ENCODE data around the gene ILKAP. TPM values are rescaled to one million over a fixed set of nuclear protein-coding genes. Genes with fewer than 3 reads are reported as not detected.

The ILKAP gene
- polyA plus RNA-seq, 1 of the 3 experiments (the other 2 are of a cell fraction) = 49.2 TPM

GRCh38 chr2:238138331-238139195 is 64.9 kb downstream of the ILKAP start, which contains the start of gene KLHL30:
Gene KLHL30 (plus strand): TSS chr2:238138668. CDS start chr2:238140755, 2,087 bp downstream.
- Histone ChIP-seq H2AFZ (ENCODE audit: low read depth) (no peak within 1 kb of the TSS), H3K4me2 (no peak within 1 kb of the TSS), H3K79me2 (ENCODE audit: insufficient read depth) (no peaks in the 10 kb centered on the region), H3K9ac (no peak within 1 kb of the TSS), H3F3A (replicated peaks; ENCODE audit: insufficient read depth) (no peaks in the 10 kb centered on the region), H3K4me3 (ENCODE audit: low read depth in 2 of 2, low read length in 1 of 2) (no peak within 1 kb of the TSS), H3K4me1 (ENCODE audit: control insufficient read depth in 1 of 2, insufficient read depth in 2 of 2, low read depth in 1 of 2, low read length in 1 of 2) (peaks cover 5% of the 10 kb centered on the region in 2 experiments; a peak in 3 of 4 replicates), H3K27ac (ENCODE audit: low read depth in 2 of 2, low read length in 1 of 2) (no peak within 1 kb of the TSS), H3K27me3 (ENCODE audit: insufficient read depth) (no peaks in the 10 kb centered on the region), H4K20me1 (ENCODE audit: insufficient read depth) (no peaks in the 10 kb centered on the region), H3K9me3 (no peaks in the 10 kb centered on the region), H3K36me3 (replicated peaks in 1 of 2; ENCODE audit: control insufficient read depth in 1 of 2, insufficient read depth in 2 of 2, low read length in 1 of 2) (no peaks in the 10 kb centered on the region), H3K9me2 (no peaks in the 10 kb centered on the region)
- 44% methylated on average over 7 of the region's 22 CpGs for WGBS (ENCODE audit: low lambda C conversion rate)
- ChIA-PET POLR2A (interaction anchor here (1.5 kb wide), 1 partner anchor 77 kb away, joined by 3 read pairs; the partner anchor contains the start of gene SCLY), CTCF (interaction anchor here (1.0 to 1.4 kb wide), 2 partner anchors 9 to 280 kb away, joined by 3 read pairs; no protein-coding TSS in a partner anchor)
- DNase-seq = no peak
- TF ChIP-seq EZH2phosphoT487 (IDR thresholded peaks at IDR 0.05; ENCODE audit: borderline replicate concordance, low read depth) (no peak), RCOR1 (IDR thresholded peaks at IDR 0.05; ENCODE audit: low read length) (no peak)

DNA sequence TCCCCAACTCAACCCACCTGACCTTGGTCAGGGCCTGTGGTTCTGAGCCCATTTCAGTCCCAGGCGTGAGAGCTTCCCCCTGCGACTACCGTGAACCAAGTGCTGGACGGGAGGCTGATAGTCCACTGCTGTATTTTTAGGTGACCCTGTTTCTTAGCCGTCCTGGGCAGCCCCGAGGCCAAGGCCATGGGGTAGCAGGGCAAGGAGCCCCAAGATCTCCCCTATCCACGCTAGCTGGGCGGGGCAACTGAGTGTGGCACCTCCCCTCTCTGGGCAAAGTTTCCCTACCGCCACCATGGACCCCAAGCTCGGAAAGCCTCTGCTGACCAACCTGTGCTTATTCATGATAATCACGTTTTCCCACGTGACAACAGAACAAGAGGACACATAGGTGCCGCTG is 65.6 kb downstream of the ILKAP start:
- CTCF ChIA-PET = interaction anchor here (0.6 to 1.4 kb wide), 3 partner anchors 10 to 847 kb away, joined by 3 read pairs; no protein-coding TSS in a partner anchor
- H3F3A ChIP-seq (replicated peaks; ENCODE audit: insufficient read depth) = no peaks in the 10 kb centered on the region
- H3K9ac ChIP-seq = no peak overlapping the region
- H3K9me3 ChIP-seq = no peaks in the 10 kb centered on the region
- H3K9me2 ChIP-seq = no peaks in the 10 kb centered on the region
- no peak overlapping the region for H3K4me2 ChIP-seq
- H3K36me3 ChIP-seq (replicated peaks in 1 of 2; ENCODE audit: control insufficient read depth in 1 of 2, insufficient read depth in 2 of 2, low read length in 1 of 2) = no peaks in the 10 kb centered on the region
- peaks cover 0 to 5% of the 10 kb centered on the region in 2 experiments; a peak in 1 of 4 replicates for H3K4me1 ChIP-seq (ENCODE audit: control insufficient read depth in 1 of 2, insufficient read depth in 2 of 2, low read depth in 1 of 2, low read length in 1 of 2)
- no peak overlapping the region for H2AFZ ChIP-seq (ENCODE audit: low read depth)
- WGBS (ENCODE audit: low lambda C conversion rate) = 91% methylated on average over 13 of the region's 13 CpGs
- H3K27ac ChIP-seq (ENCODE audit: low read depth in 2 of 2, low read length in 1 of 2) = no peak overlapping the region
- POLR2A ChIA-PET = no interaction called here
- no peaks in the 10 kb centered on the region for H3K27me3 ChIP-seq (ENCODE audit: insufficient read depth)
- H4K20me1 ChIP-seq (ENCODE audit: insufficient read depth) = no peaks in the 10 kb centered on the region
- no peak for DNase-seq
- H3K4me3 ChIP-seq (ENCODE audit: low read depth in 2 of 2, low read length in 1 of 2) = no peak overlapping the region
- no peaks in the 10 kb centered on the region for H3K79me2 ChIP-seq (ENCODE audit: insufficient read depth)
- TF ChIP-seq RFX5 (IDR thresholded peaks at IDR 0.05; ENCODE audit: low read length) (no peak), FOSL2 (IDR thresholded peaks at IDR 0.05; ENCODE audit: borderline replicate concordance, low read depth) (no peak), CHD2 (IDR thresholded peaks at IDR 0.05; ENCODE audit: low read length, partially characterized antibody) (no peak), GABPA (IDR thresholded peaks at IDR 0.05; ENCODE audit: low read depth) (no peak), RAD21 (IDR thresholded peaks at IDR 0.05; ENCODE audit: low read length) (no peak), YY1 (IDR thresholded peaks at IDR 0.05; ENCODE audit: low read depth) (no peak), EZH2phosphoT487 (IDR thresholded peaks at IDR 0.05; ENCODE audit: borderline replicate concordance, low read depth) (no peak), SIN3A (IDR thresholded peaks at IDR 0.05; ENCODE audit: borderline replicate concordance, low read depth, low read length) (no peak), NRF1 (IDR thresholded peaks at IDR 0.05; ENCODE audit: low read depth, low read length) (no peak), MEF2A (IDR thresholded peaks at IDR 0.05; ENCODE audit: borderline replicate concordance, low read depth) (no peak), SMC3 (IDR thresholded peaks at IDR 0.05; ENCODE audit: low read depth, low read length) (no peak), CTCF (IDR thresholded peaks at IDR 0.05) (no peak), PBX3 (IDR thresholded peaks at IDR 0.05) (no peak), POLR2AphosphoS5 (IDR thresholded peaks at IDR 0.05; ENCODE audit: low read depth, low read length) (no peak), TEAD4 (IDR thresholded peaks at IDR 0.05; ENCODE audit: borderline replicate concordance, insufficient read depth) (no peak), GATA2 (CRISPR knock-in tag; IDR thresholded peaks at IDR 0.05) (no peak)
- TF ChIP-seq, protein P1, sequence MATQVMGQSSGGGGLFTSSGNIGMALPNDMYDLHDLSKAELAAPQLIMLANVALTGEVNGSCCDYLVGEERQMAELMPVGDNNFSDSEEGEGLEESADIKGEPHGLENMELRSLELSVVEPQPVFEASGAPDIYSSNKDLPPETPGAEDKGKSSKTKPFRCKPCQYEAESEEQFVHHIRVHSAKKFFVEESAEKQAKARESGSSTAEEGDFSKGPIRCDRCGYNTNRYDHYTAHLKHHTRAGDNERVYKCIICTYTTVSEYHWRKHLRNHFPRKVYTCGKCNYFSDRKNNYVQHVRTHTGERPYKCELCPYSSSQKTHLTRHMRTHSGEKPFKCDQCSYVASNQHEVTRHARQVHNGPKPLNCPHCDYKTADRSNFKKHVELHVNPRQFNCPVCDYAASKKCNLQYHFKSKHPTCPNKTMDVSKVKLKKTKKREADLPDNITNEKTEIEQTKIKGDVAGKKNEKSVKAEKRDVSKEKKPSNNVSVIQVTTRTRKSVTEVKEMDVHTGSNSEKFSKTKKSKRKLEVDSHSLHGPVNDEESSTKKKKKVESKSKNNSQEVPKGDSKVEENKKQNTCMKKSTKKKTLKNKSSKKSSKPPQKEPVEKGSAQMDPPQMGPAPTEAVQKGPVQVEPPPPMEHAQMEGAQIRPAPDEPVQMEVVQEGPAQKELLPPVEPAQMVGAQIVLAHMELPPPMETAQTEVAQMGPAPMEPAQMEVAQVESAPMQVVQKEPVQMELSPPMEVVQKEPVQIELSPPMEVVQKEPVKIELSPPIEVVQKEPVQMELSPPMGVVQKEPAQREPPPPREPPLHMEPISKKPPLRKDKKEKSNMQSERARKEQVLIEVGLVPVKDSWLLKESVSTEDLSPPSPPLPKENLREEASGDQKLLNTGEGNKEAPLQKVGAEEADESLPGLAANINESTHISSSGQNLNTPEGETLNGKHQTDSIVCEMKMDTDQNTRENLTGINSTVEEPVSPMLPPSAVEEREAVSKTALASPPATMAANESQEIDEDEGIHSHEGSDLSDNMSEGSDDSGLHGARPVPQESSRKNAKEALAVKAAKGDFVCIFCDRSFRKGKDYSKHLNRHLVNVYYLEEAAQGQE (IDR thresholded peaks at IDR 0.05; ENCODE audit: low read depth, low read length) = no peak
- TF ChIP-seq, protein P2, sequence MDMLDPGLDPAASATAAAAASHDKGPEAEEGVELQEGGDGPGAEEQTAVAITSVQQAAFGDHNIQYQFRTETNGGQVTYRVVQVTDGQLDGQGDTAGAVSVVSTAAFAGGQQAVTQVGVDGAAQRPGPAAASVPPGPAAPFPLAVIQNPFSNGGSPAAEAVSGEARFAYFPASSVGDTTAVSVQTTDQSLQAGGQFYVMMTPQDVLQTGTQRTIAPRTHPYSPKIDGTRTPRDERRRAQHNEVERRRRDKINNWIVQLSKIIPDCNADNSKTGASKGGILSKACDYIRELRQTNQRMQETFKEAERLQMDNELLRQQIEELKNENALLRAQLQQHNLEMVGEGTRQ (IDR thresholded peaks at IDR 0.05; ENCODE audit: borderline replicate concordance, low read depth, low read length) = no peak

Data from SK-N-SH (cell line).